Measurements from ENCODE around the gene TEAD2. TPM values are rescaled to one million over a fixed set of nuclear protein-coding genes. Genes with fewer than 3 reads are reported as not detected.
"Not testable (repeated sequence)": the region's sequence is repeated elsewhere in the genome, so short reads cannot be mapped to it uniquely, and the experiment has no call there.

The TEAD2 gene
- total RNA-seq, 4 donors from 2014 or later: 1.3 to 17.6 (median 9.8) TPM

- no peak for DNase-seq (ENCODE audit: low spot score in 2 of 2)
- TF ChIP-seq POLR2A (IDR thresholded peaks at IDR 0.05): no peak
- TF ChIP-seq CTCF (IDR thresholded peaks at IDR 0.05): no peak
- intact Hi-C loops (cut with DNase I; ENCODE audit: low total_unique reads): no loop called here
- WGBS, 2 donors: 93 to 98% methylated on average over 3 of the region's 3 CpGs
- H3K4me3 ChIP-seq (ENCODE audit: low read depth, poor library complexity, severe bottlenecking): no peak overlapping the region
Observed at GRCh38 chr19:49380391-49380790, 18.2 kb upstream of the TEAD2 start.

GRCh38 chr19:49378512-49378911 is 16.3 kb upstream of the TEAD2 start:
- DNase-seq (ENCODE audit: low spot score in 2 of 2): no peak
- 80 to 87% methylated on average over 3 of the region's 3 CpGs for WGBS, 2 donors
- intact Hi-C loops (cut with DNase I; ENCODE audit: low total_unique reads): no loop called here
- TF ChIP-seq CTCF (IDR thresholded peaks at IDR 0.05): no peak
- TF ChIP-seq POLR2A (IDR thresholded peaks at IDR 0.05): no peak
- no peak overlapping the region for H3K4me3 ChIP-seq (ENCODE audit: low read depth, poor library complexity, severe bottlenecking)

GRCh38 chr19:49374665-49375434 is 12.6 kb upstream of the TEAD2 start:
- WGBS, 2 donors: 92 to 94% methylated on average over 14 to 16 of the region's 16 CpGs
- no peak overlapping the region for H3K4me3 ChIP-seq (ENCODE audit: low read depth, poor library complexity, severe bottlenecking)
- TF ChIP-seq CTCF (IDR thresholded peaks at IDR 0.05): no peak
- no peak for TF ChIP-seq POLR2A (IDR thresholded peaks at IDR 0.05)
- intact Hi-C loops (cut with DNase I; ENCODE audit: low total_unique reads): no loop called here
- DNase-seq (ENCODE audit: low spot score in 2 of 2): no peak

GRCh38 chr19:49373174-49373573 is 11.0 kb upstream of the TEAD2 start:
- H3K4me3 ChIP-seq (ENCODE audit: low read depth, poor library complexity, severe bottlenecking); intact Hi-C loops (cut with DNase I; ENCODE audit: low total_unique reads); DNase-seq (ENCODE audit: low spot score in 2 of 2): not testable (repeated sequence)
- whole genome bisulfite sequencing, 2 donors: 89 to 91% methylated on average over 3 of the region's 3 CpGs

GRCh38 chr19:49371184-49371583 is 9.0 kb upstream of the TEAD2 start:
- no peak overlapping the region for H3K4me3 ChIP-seq (ENCODE audit: low read depth, poor library complexity, severe bottlenecking)
- WGBS, 2 donors: 80 to 91% methylated on average over 3 of the region's 3 CpGs
- DNase-seq (ENCODE audit: low spot score in 2 of 2): no peak
- TF ChIP-seq POLR2A (IDR thresholded peaks at IDR 0.05): no peak
- intact Hi-C loops (cut with DNase I; ENCODE audit: low total_unique reads): no loop called here

GRCh38 chr19:49368711-49369358 is 6.6 kb upstream of the TEAD2 start:
- no peak for DNase-seq (ENCODE audit: low spot score in 2 of 2)
- 76 to 80% methylated on average over 5 of the region's 5 CpGs for WGBS, 2 donors
- H3K4me3 ChIP-seq (ENCODE audit: low read depth, poor library complexity, severe bottlenecking): no peak overlapping the region
- TF ChIP-seq CTCF (IDR thresholded peaks at IDR 0.05) (no peak), POLR2A (IDR thresholded peaks at IDR 0.05) (no peak)
- intact Hi-C loops (cut with DNase I; ENCODE audit: low total_unique reads): no loop called here

All from lower leg skin (tissue), 4 donors.